ENCODE data around the gene CACNG4.

Gene CACNG4

DNA sequence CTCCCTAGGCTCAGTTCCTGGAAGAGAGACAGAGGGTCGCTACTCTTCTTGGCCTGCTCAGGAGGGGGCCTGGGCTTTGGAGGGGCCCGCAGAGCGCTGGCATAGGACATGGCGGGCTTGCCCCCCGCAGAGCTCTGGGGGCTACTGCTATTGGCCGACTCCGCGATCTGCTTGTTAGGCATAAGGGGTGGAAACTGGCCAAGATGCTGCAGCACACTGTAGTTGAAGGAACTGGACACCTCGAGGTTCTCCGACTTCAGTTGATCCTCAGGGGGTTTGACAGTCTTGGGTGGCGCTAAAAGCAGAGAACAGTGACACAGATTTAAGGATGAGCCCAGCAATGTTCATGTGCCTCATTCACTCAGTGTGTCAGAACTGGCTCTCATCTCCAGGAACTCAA is 113.8 kb downstream of the CACNG4 start:
- ATAC-seq (ENCODE audit: insufficient read depth, low read depth) (no peak), DNase-seq (no peak)
- TF ChIP-seq, protein P1, sequence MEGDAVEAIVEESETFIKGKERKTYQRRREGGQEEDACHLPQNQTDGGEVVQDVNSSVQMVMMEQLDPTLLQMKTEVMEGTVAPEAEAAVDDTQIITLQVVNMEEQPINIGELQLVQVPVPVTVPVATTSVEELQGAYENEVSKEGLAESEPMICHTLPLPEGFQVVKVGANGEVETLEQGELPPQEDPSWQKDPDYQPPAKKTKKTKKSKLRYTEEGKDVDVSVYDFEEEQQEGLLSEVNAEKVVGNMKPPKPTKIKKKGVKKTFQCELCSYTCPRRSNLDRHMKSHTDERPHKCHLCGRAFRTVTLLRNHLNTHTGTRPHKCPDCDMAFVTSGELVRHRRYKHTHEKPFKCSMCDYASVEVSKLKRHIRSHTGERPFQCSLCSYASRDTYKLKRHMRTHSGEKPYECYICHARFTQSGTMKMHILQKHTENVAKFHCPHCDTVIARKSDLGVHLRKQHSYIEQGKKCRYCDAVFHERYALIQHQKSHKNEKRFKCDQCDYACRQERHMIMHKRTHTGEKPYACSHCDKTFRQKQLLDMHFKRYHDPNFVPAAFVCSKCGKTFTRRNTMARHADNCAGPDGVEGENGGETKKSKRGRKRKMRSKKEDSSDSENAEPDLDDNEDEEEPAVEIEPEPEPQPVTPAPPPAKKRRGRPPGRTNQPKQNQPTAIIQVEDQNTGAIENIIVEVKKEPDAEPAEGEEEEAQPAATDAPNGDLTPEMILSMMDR (IDR thresholded peaks at IDR 0.05; ENCODE audit: borderline replicate concordance, extremely low read depth, low read length, poor library complexity, severe bottlenecking) = no peak
- TF ChIP-seq EZH2 (IDR thresholded peaks at IDR 0.05; ENCODE audit: borderline replicate concordance, low read depth, low read length, severe bottlenecking) = no peak
- Histone ChIP-seq H3K79me2 (ENCODE audit: insufficient read depth, low read length) (no peaks in the 10 kb centered on the region), H3K4me2 (ENCODE audit: insufficient read depth, low read length) (no peak overlapping the region), H4K20me1 (ENCODE audit: insufficient read depth, low read length) (peaks cover 6% of the 10 kb centered on the region; the same call in 1 of the 2 replicates), H3K9ac (ENCODE audit: low read depth, low read length) (no peak overlapping the region), H3K36me3 (ENCODE audit: insufficient read depth, low read length) (peaks cover 52% of the 10 kb centered on the region), H2AFZ (ENCODE audit: low read depth, low read length) (no peak overlapping the region), H3K27ac (ENCODE audit: low read length) (no peak overlapping the region), H3K9me3 (ENCODE audit: insufficient read depth, low read length, severe bottlenecking) (no peaks in the 10 kb centered on the region), H3K4me3 (ENCODE audit: low read depth in 1 of 2, low read length in 2 of 2) (no peak overlapping the region), H3K4me1 (ENCODE audit: insufficient read depth, low read length) (peaks cover 17% of the 10 kb centered on the region), H3K27me3 (ENCODE audit: insufficient read depth, low read length, poor library complexity) (no peaks in the 10 kb centered on the region)

DNA sequence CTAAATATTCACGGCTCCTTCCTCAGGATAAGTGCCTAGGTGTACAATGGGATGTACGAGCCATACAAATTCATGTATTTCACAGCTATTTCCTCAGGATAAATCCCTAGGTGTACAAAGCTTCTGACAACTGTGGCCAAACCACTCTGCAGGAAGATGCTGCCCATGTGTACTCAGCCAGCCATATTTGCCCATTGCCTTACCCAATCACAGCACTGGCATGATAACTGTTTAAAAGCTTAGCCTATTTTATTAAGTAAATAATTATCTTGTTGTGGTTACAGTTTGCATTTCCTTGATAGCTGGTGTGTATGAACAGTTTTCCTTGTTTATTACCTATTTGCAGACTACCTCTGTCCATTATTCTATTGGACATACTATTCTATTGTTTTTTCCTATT is 115.0 kb downstream of the CACNG4 start:
- DNase-seq (no peak), ATAC-seq (ENCODE audit: insufficient read depth, low read depth) (no peak)
- Histone ChIP-seq H3K27ac (ENCODE audit: low read length) (no peak overlapping the region), H3K4me1 (ENCODE audit: insufficient read depth, low read length) (peaks cover 21% of the 10 kb centered on the region), H3K27me3 (ENCODE audit: insufficient read depth, low read length, poor library complexity) (no peaks in the 10 kb centered on the region), H3K4me2 (ENCODE audit: insufficient read depth, low read length) (no peak overlapping the region), H3K4me3 (ENCODE audit: low read depth in 1 of 2, low read length in 2 of 2) (no peak overlapping the region), H4K20me1 (ENCODE audit: insufficient read depth, low read length) (peaks cover 6% of the 10 kb centered on the region; the same call in 1 of the 2 replicates), H3K79me2 (ENCODE audit: insufficient read depth, low read length) (no peaks in the 10 kb centered on the region), H3K9me3 (ENCODE audit: insufficient read depth, low read length, severe bottlenecking) (no peaks in the 10 kb centered on the region), H3K9ac (ENCODE audit: low read depth, low read length) (no peak overlapping the region), H2AFZ (ENCODE audit: low read depth, low read length) (no peak overlapping the region), H3K36me3 (ENCODE audit: insufficient read depth, low read length) (peaks cover 54% of the 10 kb centered on the region)
- TF ChIP-seq EZH2 (IDR thresholded peaks at IDR 0.05; ENCODE audit: borderline replicate concordance, low read depth, low read length, severe bottlenecking) = no peak
- TF ChIP-seq, protein P1 (IDR thresholded peaks at IDR 0.05; ENCODE audit: borderline replicate concordance, extremely low read depth, low read length, poor library complexity, severe bottlenecking) = no peak

DNA sequence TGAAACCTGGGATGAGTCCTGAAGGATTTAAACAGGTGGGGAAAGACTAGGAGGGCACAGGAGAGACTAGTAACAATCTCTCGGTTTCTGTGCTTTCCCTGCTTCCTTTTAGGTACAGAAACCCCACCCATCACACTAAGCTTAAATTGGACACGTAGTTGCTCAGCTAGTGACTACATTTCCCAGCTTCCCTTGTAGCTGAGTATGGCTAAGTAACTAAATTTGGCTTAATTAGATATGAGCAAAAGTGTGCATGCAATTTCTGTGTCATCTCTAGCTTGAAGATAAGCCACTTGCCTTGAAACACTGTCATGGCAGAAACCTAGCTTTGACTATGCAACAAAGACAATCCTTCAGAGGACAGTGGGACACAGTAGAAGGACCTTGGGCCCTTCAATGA is 116.3 kb downstream of the CACNG4 start:
- Histone ChIP-seq H2AFZ (ENCODE audit: low read depth, low read length) (no peak overlapping the region), H3K4me2 (ENCODE audit: insufficient read depth, low read length) (no peak overlapping the region), H3K79me2 (ENCODE audit: insufficient read depth, low read length) (no peaks in the 10 kb centered on the region), H3K4me3 (ENCODE audit: low read depth in 1 of 2, low read length in 2 of 2) (no peak overlapping the region), H4K20me1 (ENCODE audit: insufficient read depth, low read length) (peaks cover 6% of the 10 kb centered on the region; the same call in 1 of the 2 replicates), H3K27me3 (ENCODE audit: insufficient read depth, low read length, poor library complexity) (no peaks in the 10 kb centered on the region), H3K36me3 (ENCODE audit: insufficient read depth, low read length) (peaks cover 55% of the 10 kb centered on the region), H3K9ac (ENCODE audit: low read depth, low read length) (no peak overlapping the region), H3K4me1 (ENCODE audit: insufficient read depth, low read length) (peaks cover 21% of the 10 kb centered on the region), H3K27ac (ENCODE audit: low read length) (no peak overlapping the region), H3K9me3 (ENCODE audit: insufficient read depth, low read length, severe bottlenecking) (no peaks in the 10 kb centered on the region)
- DNase-seq (no peak), ATAC-seq (ENCODE audit: insufficient read depth, low read depth) (no peak)
- TF ChIP-seq, protein P1 (IDR thresholded peaks at IDR 0.05; ENCODE audit: borderline replicate concordance, extremely low read depth, low read length, poor library complexity, severe bottlenecking) = no peak

DNA sequence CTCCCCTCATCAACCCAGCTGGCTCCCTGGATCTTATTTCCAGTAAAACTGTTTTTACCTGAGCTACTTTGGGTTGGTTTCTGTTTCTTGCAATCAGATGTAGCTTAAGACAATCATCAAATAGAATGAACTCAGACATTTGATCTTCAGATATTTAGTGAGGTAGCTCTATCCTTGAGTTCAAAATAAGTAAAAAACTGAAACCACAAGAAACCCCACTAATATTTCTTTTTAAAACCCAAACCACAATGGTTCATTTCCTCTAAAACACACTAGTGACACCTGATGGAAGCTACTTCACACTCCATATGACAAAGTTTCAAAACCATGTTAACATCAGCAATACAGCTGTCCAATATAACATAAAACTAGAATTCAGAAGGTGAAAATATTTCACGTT is 117.6 kb downstream of the CACNG4 start:
- Histone ChIP-seq H3K79me2 (ENCODE audit: insufficient read depth, low read length) (no peaks in the 10 kb centered on the region), H3K4me1 (ENCODE audit: insufficient read depth, low read length) (peaks cover 21% of the 10 kb centered on the region), H3K36me3 (ENCODE audit: insufficient read depth, low read length) (peaks cover 57% of the 10 kb centered on the region), H3K4me3 (ENCODE audit: low read depth in 1 of 2, low read length in 2 of 2) (no peak overlapping the region), H3K9ac (ENCODE audit: low read depth, low read length) (no peak overlapping the region), H3K27me3 (ENCODE audit: insufficient read depth, low read length, poor library complexity) (no peaks in the 10 kb centered on the region), H3K4me2 (ENCODE audit: insufficient read depth, low read length) (no peak overlapping the region), H3K27ac (ENCODE audit: low read length) (0 out of 2 replicates have a peak overlapping the region, but pooled peaks have one; percentile 15), H3K9me3 (ENCODE audit: insufficient read depth, low read length, severe bottlenecking) (no peaks in the 10 kb centered on the region), H4K20me1 (ENCODE audit: insufficient read depth, low read length) (peaks cover 12% of the 10 kb centered on the region), H2AFZ (ENCODE audit: low read depth, low read length) (no peak overlapping the region)
- ATAC-seq (ENCODE audit: insufficient read depth, low read depth) (peak; percentile 94), DNase-seq (no peak)
- no peak for TF ChIP-seq EZH2 (IDR thresholded peaks at IDR 0.05; ENCODE audit: borderline replicate concordance, low read depth, low read length, severe bottlenecking)
- TF ChIP-seq, protein P1 (IDR thresholded peaks at IDR 0.05; ENCODE audit: borderline replicate concordance, extremely low read depth, low read length, poor library complexity, severe bottlenecking) = peak; percentile 63

All from DND-41 (cell line).